GM21390 (cell line): Measurements from ENCODE around the gene PIK3C2B.

Experiments used
- ATAC-seq: cut with Tn5 transposase; IDR thresholded peaks from one replicate; pipeline ENCODE4 v1.9.1; 2021; ENCODE audit not compliant: unreplicated experiment

PIK3C2B gene

DNA sequence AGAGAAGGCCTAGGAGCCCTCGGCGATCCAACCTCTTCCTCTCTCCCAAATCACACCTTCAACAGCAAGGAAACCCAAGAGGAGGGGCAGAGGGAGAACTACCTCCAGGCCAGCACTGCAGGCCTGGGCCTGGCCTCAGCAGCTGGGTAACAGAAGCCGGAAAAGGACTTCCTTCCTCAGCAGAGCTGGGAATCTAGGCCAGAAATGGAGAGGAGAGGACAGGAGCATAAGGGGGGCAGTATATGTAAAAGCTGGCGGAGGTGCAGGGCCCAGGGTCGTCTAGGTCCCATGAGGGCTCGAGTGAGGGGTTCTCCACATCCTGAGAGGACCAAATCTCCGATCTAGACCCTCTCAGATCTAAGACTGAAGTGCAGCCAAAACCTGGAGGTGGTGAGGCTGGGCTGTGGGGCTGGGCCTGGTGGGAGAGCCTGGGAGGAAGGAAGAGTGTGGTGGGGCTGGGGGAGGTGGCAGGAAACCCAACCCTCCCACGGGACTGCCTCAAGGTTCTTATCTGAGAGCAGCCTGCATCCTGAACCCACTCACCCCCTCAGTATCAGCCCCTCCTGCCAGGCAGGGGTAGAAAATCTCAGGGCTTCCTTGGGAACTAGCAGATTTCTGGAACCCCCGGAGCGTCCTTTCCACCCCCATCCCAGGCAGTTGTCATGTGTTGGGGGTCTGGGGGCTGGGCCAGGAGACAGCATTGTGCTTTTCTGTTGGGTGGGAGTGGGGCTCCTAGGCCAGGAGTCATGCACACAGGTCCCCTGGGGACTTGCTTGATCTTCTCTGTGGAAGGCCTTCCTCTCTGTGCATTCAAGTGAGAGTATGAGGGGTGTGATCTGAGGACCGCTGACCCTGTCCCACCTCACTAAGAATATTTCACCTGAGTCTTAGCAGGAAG, 33.0 kb downstream of the PIK3C2B start:
- ATAC-seq, result no peak

DNA sequence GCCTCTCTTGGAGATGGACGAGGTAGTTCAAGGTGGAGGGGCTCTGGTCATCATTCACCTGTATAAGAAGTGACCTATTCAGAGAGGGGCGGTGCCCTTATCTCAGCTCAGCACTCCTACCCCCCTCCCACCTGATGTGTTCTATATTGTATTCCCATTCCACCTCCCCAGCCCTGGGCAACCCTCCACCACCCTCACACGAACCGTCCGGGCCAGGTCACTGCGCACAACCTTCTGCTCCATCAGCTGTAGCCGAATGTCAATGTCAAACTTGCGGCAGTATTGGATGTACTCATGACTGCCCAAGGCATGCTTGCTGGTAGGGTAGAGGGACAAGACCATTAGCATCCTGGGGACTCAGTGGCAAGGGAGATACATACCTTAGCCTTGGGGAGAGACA, 34.3 kb downstream of the PIK3C2B start:
- ATAC-seq, result no peak

DNA sequence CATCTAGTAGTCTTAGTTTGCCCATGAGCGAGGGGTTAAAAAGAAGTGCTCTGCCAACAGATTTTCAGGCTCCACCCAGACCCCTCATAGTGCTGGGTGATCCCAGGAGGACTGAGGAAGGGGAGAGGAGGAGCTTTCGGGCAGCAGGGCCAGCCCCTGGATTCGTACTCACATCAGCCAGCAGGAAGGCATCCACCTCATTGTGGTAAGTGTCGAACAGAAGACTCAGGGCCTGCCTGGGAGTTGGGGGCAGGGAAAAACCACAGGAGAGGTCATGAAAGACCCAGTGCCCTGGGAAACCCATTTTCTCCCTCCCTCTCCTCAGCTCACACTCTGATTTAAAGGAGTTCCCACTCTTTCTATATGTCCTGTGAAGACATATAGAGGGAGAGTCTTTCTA, 34.9 kb downstream of the PIK3C2B start:
- ATAC-seq, result no peak

GRCh38 chr1:204457666-204458065, 36.9 kb downstream of the PIK3C2B start:
- ATAC-seq, result no peak

DNA sequence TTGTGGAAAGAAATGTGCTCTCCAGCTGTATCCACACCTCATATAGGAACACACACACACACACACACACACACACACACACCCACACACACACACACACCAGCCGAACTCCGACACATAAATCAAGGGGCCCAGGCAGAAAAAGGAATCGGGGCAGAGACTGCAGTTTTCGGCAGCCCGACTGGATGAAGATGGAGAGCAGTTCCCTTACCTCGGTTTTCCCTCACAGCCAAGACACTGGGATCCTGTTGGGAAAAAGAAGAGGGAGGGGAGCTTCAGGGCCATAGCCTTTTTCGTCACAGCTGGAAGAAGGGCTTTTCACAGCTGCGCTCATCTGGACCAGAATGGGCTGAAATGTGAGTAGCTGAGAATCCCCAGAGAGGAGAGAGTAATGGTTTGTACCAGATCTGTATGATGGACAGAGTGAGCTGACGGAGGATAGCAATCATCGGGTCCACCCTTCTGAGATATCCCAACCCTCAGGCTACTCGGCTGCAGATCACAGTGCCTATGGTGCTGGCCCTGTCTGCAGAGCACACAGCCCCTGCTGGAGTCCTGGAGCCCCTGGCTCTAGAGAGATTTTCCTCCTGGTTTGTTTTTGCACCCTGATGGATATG, 37.7 kb downstream of the PIK3C2B start:
- no peak for ATAC-seq

DNA sequence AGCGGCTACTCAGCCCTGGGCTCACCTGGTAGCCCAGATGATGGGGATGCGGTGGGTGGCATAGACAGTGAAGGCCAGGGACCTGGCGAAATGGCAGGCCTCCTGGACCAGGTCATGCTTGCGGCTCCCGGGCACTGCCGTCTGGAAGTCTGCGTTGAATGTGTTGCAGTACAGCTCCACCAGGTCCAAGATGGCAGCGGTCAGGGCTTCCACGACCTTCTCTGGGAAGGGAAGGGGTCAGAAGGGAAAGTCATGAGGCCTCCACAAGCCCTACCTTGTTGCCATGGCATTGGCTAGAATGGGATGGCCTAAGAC, 38.8 kb downstream of the PIK3C2B start:
- ATAC-seq, result no peak

GRCh38 chr1:204455063-204455830, 39.4 kb downstream of the PIK3C2B start:
- no peak for ATAC-seq

GRCh38 chr1:204454476-204454875, 40.1 kb downstream of the PIK3C2B start:
- no peak for ATAC-seq

GRCh38 chr1:204453141-204453772, 41.3 kb downstream of the PIK3C2B start:
- peak; percentile 73 for ATAC-seq

DNA sequence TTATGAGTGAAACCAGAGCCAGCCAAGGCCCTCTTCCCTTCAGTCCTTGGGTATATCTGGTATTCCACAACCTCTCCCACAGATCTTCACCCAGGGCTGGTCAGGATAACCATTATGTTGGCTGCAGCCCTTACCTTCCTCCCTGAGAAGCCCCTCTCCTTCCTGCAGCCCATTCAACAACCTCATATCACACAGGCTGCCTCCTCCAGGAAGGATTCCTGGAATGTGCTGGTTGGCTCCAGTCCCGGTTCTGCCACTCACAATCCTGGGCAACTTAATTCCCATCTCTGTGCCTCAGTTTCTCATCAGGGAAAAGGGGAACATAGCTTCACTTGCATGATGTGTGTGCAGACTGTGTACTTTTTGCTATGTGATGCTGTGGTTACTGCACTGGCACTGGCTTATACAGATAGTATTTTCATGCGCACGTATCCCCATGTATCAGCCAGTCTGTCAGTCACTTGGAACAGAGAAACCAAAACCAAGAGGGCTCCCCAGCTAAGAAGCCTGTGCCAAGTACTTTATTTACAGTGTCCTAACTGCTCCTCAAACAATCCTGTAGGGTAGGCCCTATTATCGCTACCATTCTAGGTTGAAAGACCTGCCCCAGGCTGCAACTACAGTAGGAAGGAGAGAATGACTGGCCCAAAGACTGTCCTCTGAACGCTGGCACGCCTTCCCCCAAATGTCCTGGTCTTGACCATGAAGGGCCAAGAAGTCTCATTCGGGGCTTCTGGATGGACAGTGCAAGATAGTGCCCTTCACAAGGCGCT, 43.1 kb downstream of the PIK3C2B start:
- no peak for ATAC-seq

- no peak for ATAC-seq
Measured at GRCh38 chr1:204450461-204451257, 43.9 kb downstream of the PIK3C2B start.

DNA sequence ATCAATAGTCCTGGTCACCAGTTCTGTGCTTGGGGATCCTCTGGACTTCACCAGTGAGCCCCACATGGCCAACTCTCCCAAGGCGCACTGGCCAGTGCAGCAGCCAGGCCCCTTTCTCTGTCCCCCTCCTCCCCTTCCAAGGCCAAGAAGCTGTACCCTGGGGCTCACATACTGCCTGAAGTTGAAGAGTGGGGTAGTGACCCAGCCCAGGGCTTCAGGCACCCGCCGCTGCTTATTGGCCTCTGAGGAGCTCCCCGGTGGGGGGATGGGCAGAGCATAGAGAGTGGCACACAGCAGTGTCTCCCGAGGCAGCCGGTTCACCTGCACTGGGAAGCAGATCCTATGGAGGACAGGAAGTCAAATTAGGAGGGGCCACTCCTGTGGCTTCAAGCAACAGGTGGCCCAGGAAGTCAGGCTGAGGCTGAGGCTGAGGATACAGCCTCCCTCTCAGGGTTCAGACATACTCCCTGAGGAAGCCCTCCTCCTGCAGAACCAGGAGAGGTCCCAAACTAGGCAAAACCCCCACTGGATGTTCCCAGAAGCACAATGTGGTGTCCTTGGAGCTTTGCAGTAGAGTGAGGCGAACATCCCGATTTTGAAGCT, 44.8 kb downstream of the PIK3C2B start:
- no peak for ATAC-seq

- no peak for ATAC-seq
Measured at GRCh38 chr1:204448991-204449677, 45.5 kb downstream of the PIK3C2B start.

GRCh38 chr1:204448344-204448964, 46.2 kb downstream of the PIK3C2B start:
- no peak for ATAC-seq

DNA sequence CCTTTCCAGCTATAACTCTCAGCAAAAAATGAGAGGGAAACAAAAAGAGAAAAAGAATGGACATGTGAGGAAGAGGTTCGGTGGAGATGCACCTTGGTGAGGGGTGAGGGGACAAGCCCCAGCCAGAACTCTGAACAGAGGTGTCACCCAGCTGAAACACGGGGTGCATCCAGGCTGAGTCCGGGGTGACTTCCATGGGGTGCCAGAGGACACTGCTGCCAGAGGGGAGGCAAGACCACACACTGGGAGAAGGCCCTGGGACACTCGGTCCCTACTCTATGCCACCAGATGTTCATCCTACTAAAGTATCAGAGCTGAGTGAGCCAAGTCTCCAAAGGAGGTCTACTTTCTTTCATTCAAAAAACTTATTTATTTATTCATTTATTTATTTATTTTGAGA, 46.9 kb downstream of the PIK3C2B start:
- no peak for ATAC-seq

- ATAC-seq, result no peak
Measured at GRCh38 chr1:204447190-204447589, 47.4 kb downstream of the PIK3C2B start.

DNA sequence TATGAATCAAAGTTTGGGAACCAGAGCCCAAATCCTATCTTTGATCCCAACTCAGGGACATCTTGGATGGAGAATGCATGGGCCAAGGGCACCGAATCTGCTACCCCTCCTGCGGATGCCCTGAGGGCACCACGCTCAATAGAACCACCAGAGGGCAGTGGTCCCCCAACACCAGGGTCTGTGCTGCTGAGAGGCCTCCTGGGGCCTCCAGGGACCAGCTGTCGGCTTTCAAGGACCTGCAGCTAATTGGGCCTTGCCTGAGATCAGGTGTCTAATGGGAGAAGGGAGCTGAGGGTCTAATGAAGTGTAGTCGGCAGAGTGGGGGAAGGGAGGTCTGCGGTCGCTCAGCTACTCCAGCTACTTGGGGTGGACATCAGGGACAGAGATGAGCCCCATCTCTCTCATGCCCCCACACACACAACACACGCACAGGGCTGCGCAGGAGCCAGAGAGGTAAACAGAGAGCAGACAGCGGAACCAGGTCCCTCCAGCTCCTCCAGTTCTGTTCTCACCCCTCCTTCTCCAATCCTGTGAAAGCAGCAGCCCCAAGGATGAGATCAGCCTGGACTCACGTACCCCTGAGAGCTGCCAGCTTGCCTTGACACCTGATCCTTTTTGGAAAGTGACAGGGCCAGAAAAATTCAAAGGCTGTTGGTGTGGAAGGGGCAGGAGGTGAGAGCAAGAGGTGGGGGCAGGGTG, 48.0 kb downstream of the PIK3C2B start:
- ATAC-seq, result peak; percentile 59
